ENCODE data around the gene CCDC85B. TPM values are rescaled to one million over a fixed set of nuclear protein-coding genes. Genes with fewer than 3 reads are reported as not detected.

CCDC85B gene
- polyA plus RNA-seq, 1 experiment: 33.4 TPM

DNA sequence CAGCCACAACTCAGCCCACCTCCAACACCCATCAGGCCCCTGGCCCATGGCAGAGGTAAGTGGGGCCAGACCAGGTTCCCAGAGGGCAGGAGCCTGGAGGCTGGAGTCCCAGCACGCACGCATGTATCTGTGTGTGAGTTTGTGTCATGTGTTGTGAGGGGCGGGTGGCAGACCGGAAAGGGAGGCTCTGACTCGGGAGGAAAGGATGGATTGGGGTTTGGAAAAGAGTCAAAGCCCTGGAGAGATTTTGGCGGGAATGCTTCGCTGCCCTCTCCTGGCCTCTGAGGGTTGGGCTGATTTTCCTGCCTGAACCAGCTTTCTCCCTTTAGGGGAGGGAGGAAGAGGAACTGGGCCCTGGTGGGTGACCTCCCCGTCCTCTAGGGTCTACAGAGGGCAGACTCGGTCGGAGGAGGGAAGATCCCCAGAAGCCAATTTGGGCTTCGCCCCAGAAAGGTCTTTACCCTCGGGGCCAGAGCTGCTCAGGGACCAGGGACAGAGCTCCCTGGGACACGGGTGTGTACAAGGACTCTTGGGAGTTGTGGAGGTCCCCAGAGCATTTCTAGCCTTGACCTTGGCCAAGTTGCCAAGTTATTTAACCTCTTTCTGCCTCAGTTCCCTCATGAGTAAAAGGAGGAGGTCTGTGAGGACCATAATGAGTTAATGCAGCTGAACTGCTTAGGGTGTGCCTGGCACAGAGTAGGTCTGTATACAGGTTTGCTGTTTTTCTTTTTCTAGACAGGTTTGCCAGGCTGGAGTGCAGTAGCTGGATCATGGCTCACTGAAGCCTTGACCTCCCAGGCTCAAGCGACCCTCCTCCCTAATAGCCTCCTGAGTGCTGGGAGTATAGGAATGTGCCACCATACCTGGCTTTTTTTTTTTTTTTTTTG is 21.5 kb downstream of the CCDC85B start:
- ChIA-PET CTCF (interaction anchor here (1.0 to 3.7 kb wide), 7 partner anchors 10 to 78 kb away, joined by 3 to 57 read pairs (median 8); partner anchors contain the start of genes CCDC85B, FIBP and FOSL1), POLR2A (interaction anchor here (0.6 kb wide), 3 partner anchors 11 to 354 kb away, joined by 3 to 6 read pairs (median 3); no protein-coding TSS in a partner anchor)
- peak; percentile 67 for DNase-seq (ENCODE audit: low read depth)
- no peaks in the 10 kb centered on the region for H3K27me3 ChIP-seq (ENCODE audit: control insufficient read depth, insufficient read depth, low read length)
- H3K4me3 ChIP-seq (ENCODE audit: low read depth, low read length): no peak overlapping the region
- TF ChIP-seq, protein P1, sequence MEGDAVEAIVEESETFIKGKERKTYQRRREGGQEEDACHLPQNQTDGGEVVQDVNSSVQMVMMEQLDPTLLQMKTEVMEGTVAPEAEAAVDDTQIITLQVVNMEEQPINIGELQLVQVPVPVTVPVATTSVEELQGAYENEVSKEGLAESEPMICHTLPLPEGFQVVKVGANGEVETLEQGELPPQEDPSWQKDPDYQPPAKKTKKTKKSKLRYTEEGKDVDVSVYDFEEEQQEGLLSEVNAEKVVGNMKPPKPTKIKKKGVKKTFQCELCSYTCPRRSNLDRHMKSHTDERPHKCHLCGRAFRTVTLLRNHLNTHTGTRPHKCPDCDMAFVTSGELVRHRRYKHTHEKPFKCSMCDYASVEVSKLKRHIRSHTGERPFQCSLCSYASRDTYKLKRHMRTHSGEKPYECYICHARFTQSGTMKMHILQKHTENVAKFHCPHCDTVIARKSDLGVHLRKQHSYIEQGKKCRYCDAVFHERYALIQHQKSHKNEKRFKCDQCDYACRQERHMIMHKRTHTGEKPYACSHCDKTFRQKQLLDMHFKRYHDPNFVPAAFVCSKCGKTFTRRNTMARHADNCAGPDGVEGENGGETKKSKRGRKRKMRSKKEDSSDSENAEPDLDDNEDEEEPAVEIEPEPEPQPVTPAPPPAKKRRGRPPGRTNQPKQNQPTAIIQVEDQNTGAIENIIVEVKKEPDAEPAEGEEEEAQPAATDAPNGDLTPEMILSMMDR (IDR thresholded peaks at IDR 0.05; ENCODE audit: insufficient read depth, low read depth, low read length): peak; percentile 37
- H3K36me3 ChIP-seq (ENCODE audit: control insufficient read depth, insufficient read depth, low read length): peaks cover 2% of the 10 kb centered on the region

DNA sequence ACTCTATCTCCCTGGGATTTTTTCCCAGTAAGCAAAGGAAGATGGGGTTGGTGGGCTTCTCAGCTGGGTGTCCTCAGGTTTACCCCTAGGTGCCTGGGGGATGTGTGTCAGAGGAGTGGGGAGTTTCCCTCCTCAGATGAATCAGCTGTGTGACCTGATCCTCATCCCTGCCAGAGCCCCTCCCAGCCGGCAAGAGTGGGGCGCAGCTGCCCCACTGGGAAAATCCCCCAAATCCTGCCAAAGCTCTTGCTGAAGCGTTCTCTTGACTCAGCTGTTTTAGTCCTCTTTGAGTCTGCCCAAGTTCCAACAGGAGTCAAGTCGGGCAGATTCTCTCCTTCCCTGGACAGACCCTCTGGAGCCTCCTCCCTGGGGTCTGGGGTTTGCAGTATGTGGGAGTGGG is 22.4 kb downstream of the CCDC85B start:
- no peak for DNase-seq (ENCODE audit: low read depth)
- TF ChIP-seq, protein P1 (IDR thresholded peaks at IDR 0.05; ENCODE audit: insufficient read depth, low read depth, low read length): no peak
- CTCF ChIA-PET: interaction anchor here (1.4 to 3.7 kb wide), 4 partner anchors 12 to 29 kb away, joined by 4 to 57 read pairs (median 16); partner anchors contain the start of genes CCDC85B, FIBP and FOSL1
- H3K36me3 ChIP-seq (ENCODE audit: control insufficient read depth, insufficient read depth, low read length): peaks cover 5% of the 10 kb centered on the region
- H3K4me3 ChIP-seq (ENCODE audit: low read depth, low read length): no peak overlapping the region
- POLR2A ChIA-PET: no interaction called here
- no peaks in the 10 kb centered on the region for H3K27me3 ChIP-seq (ENCODE audit: control insufficient read depth, insufficient read depth, low read length)

DNA sequence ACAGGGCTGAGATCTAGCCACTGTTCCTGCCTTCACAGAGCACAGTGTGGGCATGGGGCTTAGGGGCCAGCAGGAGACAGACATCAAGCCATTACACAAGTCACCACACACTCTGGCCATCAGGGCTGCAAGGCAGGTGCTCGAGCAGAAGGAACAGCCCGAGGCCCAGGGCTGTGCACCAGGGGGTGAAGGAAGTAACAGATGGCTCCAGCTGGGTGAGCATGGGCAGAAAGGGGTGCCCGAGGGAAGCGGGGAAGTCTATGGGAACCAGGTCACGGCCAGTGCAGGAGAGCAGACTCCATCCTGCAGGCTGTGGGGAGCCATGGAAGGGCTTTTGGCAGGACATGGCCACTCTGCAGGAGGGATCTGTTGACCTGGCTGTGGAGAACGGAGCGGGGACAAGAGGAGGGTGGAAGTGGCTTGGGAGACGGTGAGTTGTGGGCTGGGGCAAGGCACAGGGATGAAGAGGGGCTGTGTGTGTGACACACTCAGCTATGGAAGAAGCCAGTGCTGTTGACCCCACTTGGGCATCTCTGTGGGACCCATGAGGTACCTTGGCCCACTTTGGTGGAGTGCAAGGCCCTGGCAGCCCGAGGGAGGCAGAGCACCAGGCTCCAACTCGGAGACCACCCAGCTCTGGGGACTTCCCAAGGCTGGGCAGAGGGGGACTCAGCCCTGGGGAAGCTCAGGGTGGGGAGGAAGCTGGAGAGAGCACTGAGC is 24.8 kb downstream of the CCDC85B start:
- ChIA-PET CTCF (interaction anchor here (0.8 to 4.8 kb wide), 6 partner anchors 12 to 55 kb away, joined by 3 to 60 read pairs (median 6); partner anchors contain the start of genes CCDC85B, FIBP and MUS81), POLR2A (interaction anchor here (0.6 to 1.6 kb wide), 6 partner anchors 12 to 56 kb away, joined by 3 to 6 read pairs (median 4); partner anchors contain the start of genes CCDC85B and FOSL1)

DNA sequence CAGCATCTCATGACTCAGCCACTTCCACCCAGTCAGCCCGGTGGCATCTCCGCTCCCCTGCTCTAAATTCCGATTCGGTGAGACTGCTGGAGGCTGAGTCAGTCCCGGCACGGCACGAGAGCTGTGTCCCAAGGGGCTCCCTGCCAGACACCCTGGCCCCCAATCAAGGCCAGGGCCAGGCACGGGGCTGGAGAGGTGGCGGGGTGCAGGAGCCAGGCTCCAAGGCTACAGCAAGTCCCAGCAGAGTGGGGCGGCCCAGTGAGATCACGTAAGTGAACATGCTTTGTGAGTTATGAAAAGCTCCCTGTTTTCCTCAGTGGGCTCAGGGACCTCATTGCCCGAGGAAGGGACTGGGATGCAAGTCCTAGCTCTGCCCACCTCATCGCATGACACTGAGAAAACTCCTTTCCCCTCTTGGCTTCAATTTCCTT is 25.4 kb downstream of the CCDC85B start:
- no peaks in the 10 kb centered on the region for H3K27me3 ChIP-seq (ENCODE audit: control insufficient read depth, insufficient read depth, low read length)
- DNase-seq (ENCODE audit: low read depth): peak; percentile 89
- TF ChIP-seq, protein P1 (IDR thresholded peaks at IDR 0.05; ENCODE audit: insufficient read depth, low read depth, low read length): no peak
- ChIA-PET CTCF (interaction anchor here (1.2 to 4.8 kb wide), 4 partner anchors 13 to 56 kb away, joined by 3 to 60 read pairs (median 12); partner anchors contain the start of genes CCDC85B, FIBP and MUS81), POLR2A (interaction anchor here (0.6 to 1.6 kb wide), 6 partner anchors 13 to 56 kb away, joined by 3 to 6 read pairs (median 4); partner anchors contain the start of genes CCDC85B and FOSL1)
- peaks cover 5% of the 10 kb centered on the region for H3K36me3 ChIP-seq (ENCODE audit: control insufficient read depth, insufficient read depth, low read length)
- H3K4me3 ChIP-seq (ENCODE audit: low read depth, low read length): no peak overlapping the region

More for the DNA sequence above, 24.8 kb downstream of the CCDC85B start:
- Histone ChIP-seq H3K36me3 (ENCODE audit: control insufficient read depth, insufficient read depth, low read length) (peaks cover 5% of the 10 kb centered on the region), H3K4me3 (ENCODE audit: low read depth, low read length) (no peak overlapping the region), H3K27me3 (ENCODE audit: control insufficient read depth, insufficient read depth, low read length) (no peaks in the 10 kb centered on the region)
- no peak for DNase-seq (ENCODE audit: low read depth)
- TF ChIP-seq, protein P1 (IDR thresholded peaks at IDR 0.05; ENCODE audit: insufficient read depth, low read depth, low read length): no peak
